Stimulated activated CD4-positive, alpha-beta T cell treated with anti-CD3 and anti-CD28 coated beads, Interleukin-12 subunit alpha, Interleukin-12 subunit beta, amount 100 ng/mL, for 24 hours (primary cell): ENCODE data around the gene RPS27A.
A peak's percentile ranks its signal among the peaks of the same experiment; 100 is the strongest.
"Not testable (repeated sequence)": the region's sequence is repeated elsewhere in the genome, so short reads cannot be mapped to it uniquely, and the experiment has no call there.

ENCODE experiments used
- DNase-seq, 2 experiments: peaks; one replicate each; pipeline ENCODE4 v3.0.0-alpha.2; 2020; ENCODE audit warnings: low read depth in 2 of 2

Gene RPS27A

DNA sequence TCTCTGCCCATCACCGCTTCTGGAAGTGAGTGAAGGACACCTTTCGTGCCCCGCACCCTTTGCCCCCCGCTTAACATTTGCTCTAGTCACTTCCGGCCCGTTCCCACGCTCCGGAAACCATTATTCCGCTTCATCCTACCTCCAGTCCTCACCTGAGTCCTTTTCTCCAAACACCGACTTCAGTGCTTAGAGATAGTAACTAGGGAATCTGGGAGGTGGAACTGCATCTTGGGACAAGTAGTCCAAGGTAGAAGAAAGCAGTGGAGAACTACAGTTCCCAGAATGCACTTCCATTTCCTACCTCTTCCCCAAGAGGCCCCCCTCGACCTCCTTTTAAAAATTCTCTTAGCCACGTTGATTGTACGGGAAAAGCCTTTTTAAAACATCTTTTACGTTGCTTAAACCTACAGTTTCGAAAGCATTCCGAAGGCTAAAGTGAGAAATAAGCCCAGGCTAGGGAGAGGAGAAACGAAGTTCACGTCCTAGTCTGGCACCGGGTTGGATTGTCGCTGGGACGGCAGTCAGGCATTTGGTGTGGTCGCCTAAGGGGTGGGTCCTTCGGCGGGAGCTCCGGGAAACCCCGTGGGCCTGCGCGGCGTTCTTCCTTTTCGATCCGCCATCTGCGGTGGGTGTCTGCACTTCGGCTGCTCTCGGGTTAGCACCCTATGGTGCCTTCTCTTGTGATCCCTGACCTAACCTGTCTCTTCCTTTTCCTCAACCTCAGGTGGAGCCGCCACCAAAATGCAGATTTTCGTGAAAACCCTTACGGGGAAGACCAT lies at the start of gene RPS27A, which contains the start of gene CLHC1:
TSS of gene RPS27A (plus strand) at position 605 of the 779 bp plus-strand sequence. CDS start at position 742, 137 bp downstream.
TSS of gene CLHC1 (minus strand) at position 210 of the 779 bp plus-strand sequence. CDS start 9,882 bp downstream, outside the sequence.
- DNase-seq: peak; percentile 85 to 96

DNA sequence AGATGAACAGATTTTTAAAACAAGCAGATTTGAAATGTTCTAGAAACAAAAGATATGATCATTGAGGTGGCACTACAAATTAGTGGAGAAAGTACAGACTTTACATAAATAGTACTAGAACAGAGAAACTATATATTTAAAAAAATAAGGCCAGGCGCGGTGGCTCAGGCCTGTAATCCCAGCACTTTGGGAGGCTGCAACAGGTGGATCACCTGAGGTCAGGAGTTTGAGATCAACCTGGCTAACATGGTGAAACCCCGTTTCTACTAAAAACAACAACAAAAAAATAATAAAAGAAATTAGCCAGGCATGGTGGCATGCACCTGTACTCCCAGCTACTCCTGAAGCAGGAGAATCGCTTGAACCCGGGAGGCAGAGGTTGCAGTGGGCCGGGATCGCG lies 45.7 kb upstream of the RPS27A start:
- not testable (repeated sequence) for DNase-seq

DNA sequence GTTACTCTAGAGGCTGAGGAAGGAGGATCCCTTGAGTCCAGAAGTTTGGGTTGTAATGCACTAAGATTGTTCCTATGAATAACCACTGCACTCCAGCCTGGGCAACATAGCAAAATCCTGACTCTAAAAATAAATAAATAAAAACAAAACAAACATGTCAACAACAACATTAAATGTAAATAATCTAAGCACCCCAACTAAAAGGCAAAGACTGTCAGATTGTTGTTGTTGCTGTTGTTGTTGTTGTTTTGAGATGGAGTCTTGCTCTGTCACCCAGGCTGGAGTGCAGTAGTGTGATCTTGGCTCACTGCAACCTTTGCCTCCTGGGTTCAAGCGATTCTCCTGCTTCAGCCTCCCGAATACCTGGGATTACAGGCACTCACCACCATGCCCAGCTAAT lies 40.6 kb upstream of the RPS27A start:
- not testable (repeated sequence) for DNase-seq

DNA sequence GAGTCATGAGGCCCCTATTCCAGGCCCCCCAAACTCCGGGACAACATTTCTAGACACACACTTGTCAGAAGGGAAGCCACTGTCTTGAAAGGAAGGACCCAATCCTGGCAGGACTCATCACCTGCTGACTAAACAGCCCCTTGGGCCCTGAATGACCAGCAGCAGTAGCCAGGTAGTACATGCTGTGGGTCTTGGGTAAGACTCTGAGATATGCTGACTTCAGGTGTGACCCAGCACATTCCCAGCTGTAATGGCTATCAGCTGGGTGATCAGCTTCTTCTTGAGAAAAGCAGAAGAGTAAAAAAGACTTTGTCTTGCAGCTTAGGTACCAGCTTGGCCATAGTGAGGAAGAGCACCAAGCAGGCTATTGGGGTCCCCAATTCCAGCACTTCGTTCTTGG lies 36.0 kb upstream of the RPS27A start:
- DNase-seq: no peak

DNA sequence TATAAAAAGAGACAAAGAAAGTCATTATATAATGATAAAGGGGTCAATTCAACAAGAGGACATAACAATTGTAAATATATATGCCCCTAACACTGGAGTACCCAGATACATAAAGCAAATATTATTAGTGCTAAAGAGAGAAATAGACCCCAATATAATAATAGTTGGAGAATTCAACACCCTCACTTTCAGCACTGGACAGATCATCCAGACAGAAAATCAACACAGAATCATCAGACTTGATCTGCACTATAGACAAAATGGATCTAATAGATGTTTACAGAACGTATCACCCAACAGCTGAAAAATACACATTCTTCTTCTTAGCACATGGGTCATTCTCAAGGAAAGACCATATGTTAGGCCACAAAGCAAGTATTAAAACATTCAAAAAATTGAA lies 32.1 kb upstream of the RPS27A start:
- no peak for DNase-seq

DNA sequence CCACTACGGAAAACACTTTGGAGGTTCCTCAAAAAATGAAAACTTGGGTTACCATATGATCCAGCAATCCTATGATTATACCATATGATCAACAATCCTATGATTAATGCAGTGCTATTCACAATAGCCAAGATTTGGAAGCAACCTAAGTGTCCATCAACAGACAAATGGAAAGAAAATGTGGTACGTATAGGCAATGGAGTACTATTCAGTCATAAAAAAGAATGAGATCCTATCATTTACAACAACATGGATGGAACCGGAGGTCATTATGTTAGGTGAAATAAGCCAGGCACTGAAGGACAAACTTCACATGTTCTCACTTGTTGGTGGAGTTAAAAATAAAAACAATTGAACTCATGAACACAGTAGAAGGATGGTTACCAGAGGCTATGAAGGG lies 28.0 kb upstream of the RPS27A start:
- DNase-seq: no peak

DNA sequence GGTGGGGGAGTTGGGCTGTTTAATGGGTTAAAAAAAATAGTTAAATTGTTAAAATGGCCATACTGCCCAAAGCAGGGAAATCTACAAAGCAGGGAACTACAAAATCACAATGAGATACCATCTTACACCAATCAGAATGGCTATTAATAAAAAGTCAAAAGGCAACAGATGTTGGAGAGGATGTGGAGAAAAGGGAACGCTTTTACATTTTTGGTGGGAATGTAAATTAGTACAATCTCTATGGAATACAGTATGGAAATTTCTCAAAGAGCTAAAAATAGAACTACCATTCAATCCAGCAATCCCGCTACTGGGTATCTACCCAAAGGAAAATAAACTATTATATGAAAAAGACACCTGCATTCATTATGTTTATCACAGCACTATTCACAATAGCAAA lies 27.5 kb upstream of the RPS27A start:
- DNase-seq: no peak

DNA sequence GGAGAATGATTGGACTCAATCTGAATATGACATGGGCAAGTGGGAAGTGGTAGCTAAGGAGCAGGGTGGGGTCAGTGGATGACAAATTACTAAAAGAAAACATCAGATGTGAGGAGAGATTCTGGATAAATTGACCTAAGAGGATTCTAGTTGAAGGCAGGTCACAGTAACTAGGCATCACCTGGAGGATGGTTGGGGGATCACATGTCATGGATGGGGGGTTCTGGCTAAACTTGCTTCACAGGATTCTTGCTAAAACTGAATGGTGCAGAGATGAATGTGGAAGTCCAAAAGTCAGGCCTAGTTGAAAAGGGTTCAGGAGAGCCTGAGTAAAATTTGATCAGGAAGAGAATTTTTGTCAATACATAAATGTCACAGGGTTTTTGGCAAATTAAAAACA lies 18.7 kb upstream of the RPS27A start:
- no peak for DNase-seq

DNA sequence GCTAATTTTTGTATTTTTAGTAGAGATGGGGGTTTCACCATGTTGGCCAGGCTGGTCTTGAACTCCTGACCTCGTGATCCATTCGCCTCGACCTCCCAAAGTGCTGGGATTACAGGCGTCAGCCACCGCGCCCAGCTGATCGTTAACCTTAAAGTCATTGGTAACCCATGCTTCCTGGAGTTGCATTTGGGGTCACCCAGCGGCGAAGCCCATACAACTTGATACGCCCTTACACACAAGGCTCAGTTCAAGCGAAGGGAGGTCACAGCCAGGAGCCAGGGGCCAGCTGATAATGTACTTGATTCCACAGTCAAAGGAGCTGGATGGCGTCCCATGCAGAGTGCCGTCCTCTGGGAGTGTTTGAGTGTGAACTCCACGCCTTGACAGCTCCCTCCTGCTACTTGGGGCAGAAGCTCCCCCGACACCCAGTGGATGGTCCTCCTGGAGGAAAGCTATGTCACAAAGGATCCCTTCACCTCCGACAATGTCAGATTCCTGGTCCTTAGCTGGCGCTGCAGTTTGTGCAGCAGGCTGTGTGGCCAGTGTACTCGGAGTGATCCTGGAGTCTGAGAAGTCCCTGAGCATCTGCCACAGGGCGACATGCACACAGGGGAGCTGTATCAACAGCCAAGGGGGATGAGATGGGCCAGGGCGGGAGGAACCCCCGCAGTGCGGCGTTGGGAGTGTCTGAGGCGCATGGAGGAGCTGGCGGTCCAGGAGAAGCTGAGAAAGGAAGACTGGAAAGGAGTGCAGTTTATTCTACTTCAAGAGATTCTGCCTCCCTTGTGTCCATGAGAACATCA lies 8.3 kb upstream of the RPS27A start:
- no peak for DNase-seq

DNA sequence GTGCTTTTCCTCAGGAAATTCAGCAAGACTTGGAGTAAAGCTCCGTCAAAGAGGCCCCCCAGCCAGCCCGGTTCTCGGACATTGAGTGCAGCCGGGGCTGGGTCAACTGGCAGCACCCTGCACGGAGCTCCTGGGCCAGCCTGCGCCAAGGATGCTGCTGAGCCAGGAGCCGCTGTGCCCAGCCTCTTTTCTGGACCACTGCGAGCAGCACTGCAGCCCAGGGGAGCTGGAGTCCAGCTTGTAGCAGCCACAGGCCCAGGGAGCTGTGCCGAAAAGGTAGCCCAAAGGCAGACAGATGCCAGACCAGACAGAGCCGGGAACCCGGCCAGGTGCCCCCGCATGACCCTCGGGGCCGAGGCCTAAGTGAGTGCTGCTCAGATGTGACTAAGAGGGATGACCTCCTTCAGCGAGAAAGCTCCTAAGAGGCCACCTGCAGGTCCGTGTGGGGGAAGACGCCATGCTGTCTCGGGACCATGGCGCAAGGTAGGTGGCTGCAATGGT lies 7.7 kb upstream of the RPS27A start:
- no peak for DNase-seq

DNA sequence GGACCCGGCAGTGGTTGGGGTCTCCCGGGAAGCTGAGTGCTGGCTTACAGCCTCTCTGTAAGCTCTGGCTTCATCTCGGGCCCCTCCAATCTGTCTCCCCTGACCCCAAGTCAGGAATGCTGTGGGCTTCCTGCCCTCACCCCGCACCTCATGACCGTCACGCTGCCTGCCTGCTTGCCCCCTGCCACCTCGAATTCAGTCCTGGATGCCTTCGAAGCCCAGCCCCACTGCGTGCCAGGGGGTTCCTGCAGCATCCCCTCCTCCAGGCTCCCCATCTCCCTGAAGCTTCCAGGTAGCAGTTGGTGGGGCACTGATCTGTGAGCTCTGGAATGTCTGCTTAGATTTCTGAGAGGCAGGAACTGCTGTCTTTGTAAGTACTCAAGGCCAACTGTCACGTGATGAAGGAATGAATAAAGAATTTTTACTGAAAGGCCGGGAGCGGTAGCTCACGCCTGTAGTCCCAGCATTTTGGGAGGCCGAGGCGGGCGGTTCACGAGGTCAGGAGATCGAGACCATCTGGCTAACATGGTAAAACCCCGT lies 6.9 kb upstream of the RPS27A start:
- DNase-seq: no peak

DNA sequence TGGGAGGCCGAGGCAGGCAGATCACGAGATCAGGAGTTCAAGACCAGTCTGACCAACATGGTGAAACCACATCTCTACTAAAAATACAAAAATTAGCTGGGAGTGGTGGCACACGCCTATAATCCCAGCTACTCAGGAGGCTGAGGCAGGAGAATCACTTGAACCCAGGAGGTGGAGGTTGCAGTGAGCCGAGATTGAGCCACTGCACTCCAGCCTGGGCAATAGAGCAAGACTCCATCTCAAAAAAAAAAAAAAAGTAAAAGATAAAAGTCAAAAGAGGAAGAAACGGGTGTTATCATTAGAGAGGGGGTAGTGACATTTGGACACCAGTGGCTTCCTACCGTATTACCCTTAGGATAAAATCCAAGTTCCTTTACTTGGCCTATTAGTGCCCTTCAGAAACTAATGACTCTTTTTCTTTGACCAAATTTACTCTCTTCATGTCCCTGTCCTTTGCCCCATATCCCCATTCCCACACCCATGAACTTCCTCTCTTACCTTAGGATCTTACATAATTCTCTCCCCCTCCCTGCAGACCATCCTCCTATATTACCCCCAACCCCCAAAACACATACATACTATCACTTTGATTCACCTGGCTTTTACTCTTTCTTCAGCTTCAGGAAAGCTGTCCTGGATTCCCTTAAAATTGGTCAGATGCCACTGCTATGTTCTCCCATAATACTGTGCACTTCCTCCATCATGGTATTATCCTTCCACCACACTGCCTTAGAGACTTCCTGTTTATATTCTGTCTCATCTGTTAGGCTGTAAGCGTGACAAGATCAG lies 4.9 kb upstream of the RPS27A start:
- DNase-seq: not testable (repeated sequence)

DNA sequence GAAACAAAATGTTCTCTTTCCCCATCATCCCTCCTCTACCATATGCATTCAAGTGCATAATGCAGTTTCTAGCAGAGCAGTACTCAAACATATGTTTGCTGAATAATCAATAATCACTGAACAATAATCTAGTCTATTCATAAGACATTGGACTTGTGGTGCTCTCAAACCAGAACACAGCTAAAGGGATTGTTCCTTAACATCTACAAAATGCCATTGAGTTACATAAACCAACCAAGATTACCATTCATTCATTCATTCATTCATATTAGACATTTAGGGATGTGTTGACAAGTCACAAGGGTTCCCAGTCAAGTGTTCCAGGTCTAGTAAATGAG lies 4.3 kb upstream of the RPS27A start:
- no peak for DNase-seq

DNA sequence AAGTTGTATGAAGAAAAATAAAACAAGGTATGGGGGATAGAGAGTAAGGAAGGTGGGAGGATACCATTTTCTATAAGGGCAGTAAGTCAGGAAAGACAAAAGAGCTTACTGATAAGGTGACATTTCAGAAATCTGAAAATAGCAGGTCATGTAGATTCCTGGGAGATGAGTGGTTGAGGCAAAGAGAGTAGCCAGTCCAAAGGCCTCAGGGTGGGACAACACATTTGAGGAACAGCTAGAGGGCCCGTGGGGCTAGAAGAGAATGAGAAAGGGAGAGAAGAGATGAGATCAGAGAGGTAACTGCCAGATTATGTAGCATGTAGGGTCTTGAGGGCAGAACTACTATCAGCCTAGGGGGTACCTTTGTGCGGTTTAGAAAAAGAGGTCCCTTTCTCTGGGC lies 3.3 kb upstream of the RPS27A start:
- DNase-seq: no peak

DNA sequence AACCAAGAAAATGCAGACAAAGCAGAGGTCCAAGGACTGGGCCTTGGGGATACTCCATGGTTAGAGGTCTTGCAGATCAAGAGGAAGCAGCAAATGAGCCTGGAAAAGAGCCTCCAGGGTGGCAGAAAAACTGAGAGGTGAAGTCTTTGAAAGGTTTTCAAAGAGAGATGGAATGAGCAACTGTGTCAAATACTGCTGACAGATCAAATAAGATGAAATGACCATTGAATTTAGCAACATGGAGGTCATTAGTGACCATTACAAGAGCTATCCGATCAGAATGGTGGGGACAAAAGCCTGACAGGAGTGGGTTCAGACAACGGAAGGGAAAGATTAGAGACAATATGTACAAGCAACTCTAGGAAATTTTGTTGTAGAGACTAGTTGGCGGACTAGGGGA lies 1.9 kb upstream of the RPS27A start:
- DNase-seq: no peak

DNA sequence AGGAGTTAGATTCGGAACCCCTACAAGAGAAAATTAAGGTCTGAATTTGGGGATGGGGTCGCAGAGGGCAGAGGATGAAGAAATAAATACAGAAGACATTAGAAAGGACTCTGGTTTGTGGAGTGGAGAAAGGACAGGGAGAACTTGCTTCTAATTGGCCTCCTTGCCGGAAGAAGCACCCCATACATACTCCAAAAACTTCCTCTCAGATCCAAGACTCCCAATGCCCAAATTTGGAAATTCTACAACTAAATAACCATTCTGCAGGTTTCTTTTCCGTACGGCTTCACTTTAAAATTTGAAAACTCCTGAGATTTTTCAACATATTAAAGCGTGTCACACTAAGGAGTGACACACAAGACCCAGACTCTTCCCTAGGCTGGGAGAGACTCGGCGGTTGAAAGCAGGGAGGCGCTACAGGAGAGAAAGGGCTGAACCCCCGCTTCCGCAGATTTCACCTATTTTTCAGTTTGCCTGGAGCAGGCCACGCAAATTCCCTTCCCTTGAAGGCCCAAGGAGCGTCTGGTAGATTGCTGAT lies 873 bp upstream of the RPS27A start:
- no peak for DNase-seq

DNA sequence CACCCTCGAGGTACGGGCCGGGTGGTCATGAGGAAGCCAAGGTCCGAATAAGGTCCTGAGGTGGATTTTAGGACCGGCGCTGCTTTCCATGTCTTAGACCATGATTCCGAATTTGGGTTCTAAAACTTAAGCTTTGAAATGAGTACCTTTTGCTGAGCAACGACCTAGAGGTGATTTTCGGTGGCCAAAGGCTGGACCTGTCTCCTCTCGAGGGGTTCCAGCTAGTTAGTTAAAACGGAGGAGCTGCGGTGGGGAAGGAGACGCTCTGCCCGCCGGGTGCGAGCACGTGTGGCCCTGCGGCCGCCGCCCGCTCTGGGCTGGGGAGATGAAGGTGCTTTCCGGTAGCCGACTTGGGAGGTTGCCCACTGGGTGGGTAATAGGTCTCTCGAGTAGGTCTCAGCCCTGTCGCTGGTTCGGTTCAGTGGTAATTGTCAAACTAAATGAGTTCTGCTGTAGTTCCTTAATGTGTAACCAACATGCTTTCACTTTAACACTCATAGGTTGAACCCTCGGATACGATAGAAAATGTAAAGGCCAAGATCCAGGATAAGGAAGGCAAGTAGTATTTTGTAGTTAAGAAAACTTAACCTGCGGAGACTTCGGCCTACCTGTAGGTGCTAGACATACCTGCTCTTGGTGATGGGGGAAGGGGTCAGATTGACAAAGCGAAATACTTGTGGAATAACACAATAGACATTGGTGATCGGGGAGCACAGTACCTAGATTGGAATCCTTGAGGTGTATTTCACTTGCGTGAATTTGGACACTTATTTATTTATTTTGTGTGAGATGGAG lies 572 bp downstream of the RPS27A start:
- no peak for DNase-seq

DNA sequence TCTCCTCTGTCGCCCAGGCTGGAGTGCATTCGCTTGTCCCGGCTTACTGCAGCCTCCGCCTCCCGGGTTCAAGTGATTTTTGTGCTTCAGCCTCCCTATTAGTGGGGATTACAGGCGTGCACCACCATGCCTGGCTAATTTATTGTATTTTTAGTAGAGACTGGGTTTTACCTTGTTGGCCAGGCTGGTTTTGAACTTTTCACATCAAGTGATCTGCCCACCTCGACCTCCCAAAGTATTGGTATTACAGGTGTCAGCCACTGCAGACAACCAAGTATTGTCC lies 1.1 kb downstream of the RPS27A start:
- no peak for DNase-seq

DNA sequence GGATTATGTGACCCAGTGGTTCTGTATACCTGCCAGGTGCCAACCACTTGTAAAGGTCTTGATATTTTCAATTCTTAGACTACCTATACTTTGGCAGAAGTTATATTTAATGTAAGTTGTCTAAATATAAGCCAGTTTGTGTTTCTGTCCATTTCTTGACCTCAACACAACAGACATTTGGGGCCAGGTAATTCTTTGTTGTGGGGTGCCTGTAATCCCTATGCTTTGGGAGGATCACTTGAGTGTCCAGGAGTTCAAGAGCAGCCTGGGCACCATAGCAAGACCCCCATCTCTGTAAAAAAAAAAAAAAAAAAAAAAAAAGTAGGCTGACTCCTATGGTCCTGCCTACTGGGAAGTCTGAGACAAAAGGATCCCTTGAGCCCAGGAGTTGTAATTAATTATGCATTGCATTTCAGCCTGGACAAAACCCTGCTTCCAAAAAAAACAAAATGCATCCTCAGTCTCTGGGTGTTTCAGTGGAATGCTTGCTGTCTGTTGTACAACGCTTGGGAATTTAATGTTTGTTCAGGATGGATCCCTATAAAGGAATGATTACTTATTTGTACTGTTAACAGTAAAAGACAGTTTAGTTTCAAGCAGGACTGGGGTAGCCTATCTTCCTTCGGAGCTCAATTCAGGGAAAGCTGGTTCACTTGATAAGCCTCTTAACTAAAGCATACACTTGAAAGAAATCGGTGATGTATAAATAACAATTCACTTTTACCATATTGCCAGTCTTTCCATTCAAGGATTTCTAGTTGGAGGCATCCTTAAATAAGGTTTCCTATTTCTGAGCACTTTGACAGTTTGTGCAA lies 3.4 kb downstream of the RPS27A start:
- DNase-seq: no peak

DNA sequence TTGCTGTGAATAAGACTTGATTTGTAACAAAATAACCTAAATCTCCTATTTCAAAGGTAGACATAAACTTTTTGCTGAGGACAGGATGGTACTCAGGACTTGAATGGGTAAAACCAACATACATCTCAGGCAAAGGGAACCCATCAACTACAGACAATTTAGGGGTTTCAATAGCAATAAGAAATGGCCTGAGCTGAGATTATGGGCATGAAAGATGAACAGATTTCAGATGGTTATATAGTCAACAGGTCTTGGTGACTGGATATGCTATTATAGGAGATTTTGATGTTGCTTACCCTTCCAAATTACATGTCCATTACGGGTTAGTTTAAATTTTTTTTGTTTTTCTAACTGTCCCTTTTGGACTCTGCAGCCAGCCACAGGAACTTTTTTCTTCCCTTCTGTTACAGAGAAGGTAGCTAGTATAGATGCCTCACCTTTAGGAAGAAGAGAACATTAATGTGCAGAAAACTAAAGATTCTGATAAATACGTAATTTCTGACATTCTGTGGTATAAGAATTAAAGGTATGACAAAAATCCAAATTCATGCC lies 4.6 kb downstream of the RPS27A start:
- DNase-seq: no peak
